Chondrocyte (in vitro differentiated cells): ENCODE measurements around the gene SPATA31D4. TPM values are rescaled to one million over a fixed set of nuclear protein-coding genes. Genes with fewer than 3 reads are reported as not detected.
"Not testable (repeated sequence)": the region's sequence is repeated elsewhere in the genome, so short reads cannot be mapped to it uniquely, and the experiment has no call there.

Experiments used
- DNase-seq: peaks from one replicate; pipeline ENCODE4 v3.0.0; 2021; ENCODE audit warnings: mixed read lengths, low spot score
- H3K27ac Mint-ChIP-seq: one replicate; pipeline ENCODE4 v1.8.0; 2021; ENCODE audit warnings: mild to moderate bottlenecking, moderate library complexity, mixed read lengths; ENCODE audit not compliant: unreplicated experiment
- H3K27me3 Mint-ChIP-seq: 2 replicates; pipeline ENCODE4 v1.8.0; 2021; ENCODE audit warnings: low read depth, mixed read lengths
- H3K36me3 Mint-ChIP-seq: 2 replicates; pipeline ENCODE4 v1.8.0; 2021; ENCODE audit warnings: low read depth, mixed read lengths
- H3K4me1 Mint-ChIP-seq: 2 replicates; pipeline ENCODE4 v1.8.0; 2021; ENCODE audit warnings: low read depth, mild to moderate bottlenecking, mixed read lengths
- H3K4me3 Mint-ChIP-seq: one replicate; pipeline ENCODE4 v1.8.0; 2021; ENCODE audit warnings: mild to moderate bottlenecking, moderate library complexity, mixed read lengths; ENCODE audit not compliant: unreplicated experiment
- H3K9me3 Mint-ChIP-seq: 2 replicates; pipeline ENCODE4 v1.8.0; 2021; ENCODE audit warnings: low read depth, mixed read lengths
- CTCF ChIP-seq: fragments of 200-600 bp; sonication (generic); IDR thresholded peaks from 2 replicates; pipeline ENCODE4 v1.5.0; 2021; ENCODE audit warnings: antibody characterized with exemption, mild to moderate bottlenecking, moderate library complexity
- long read RNA-seq: library from polyadenylated mRNA; stranded (forward); transcript quantifications from one replicate; pipeline ENCODE4 v2.0.0, GENCODE V29; 2021
- total RNA-seq: library from RNA; stranded (reverse); gene quantifications from 3 replicates; pipeline ENCODE4 v1.2.1, GENCODE V29; 2021

SPATA31D4 gene
- not detected in 3 replicates for total RNA-seq
- long read RNA-seq, result 0 reads

GRCh38 chr9:81928305-81928704 is at the start of gene SPATA31D4:
Gene SPATA31D4, plus strand, starts transcription at chr9:81928428. Its CDS starts 86 bp downstream, at chr9:81928514.
- not testable (repeated sequence) for H3K27me3 Mint-ChIP-seq, DNase-seq, H3K27ac Mint-ChIP-seq, H3K4me3 Mint-ChIP-seq, H3K4me1 Mint-ChIP-seq, H3K9me3 Mint-ChIP-seq, H3K36me3 Mint-ChIP-seq

GRCh38 chr9:81878530-81878929 is 49.7 kb upstream of the SPATA31D4 start:
- no peak for TF ChIP-seq CTCF
- Mint-ChIP-seq H3K9me3 (no peaks in the 10 kb centered on the region), H3K4me3 (no peak overlapping the region), H3K4me1 (peaks cover 11% of the 10 kb centered on the region), H3K27ac (no peak overlapping the region), H3K27me3 (no peaks in the 10 kb centered on the region), H3K36me3 (no peaks in the 10 kb centered on the region)
- DNase-seq, result no peak

- no peak for TF ChIP-seq CTCF
- H3K27me3 Mint-ChIP-seq, result no peaks in the 10 kb centered on the region
- no peak overlapping the region for H3K4me3 Mint-ChIP-seq
- no peaks in the 10 kb centered on the region for H3K9me3 Mint-ChIP-seq
- no peaks in the 10 kb centered on the region for H3K36me3 Mint-ChIP-seq
- H3K27ac Mint-ChIP-seq, result no peak overlapping the region
- no peak for DNase-seq
- peaks cover 21% of the 10 kb centered on the region for H3K4me1 Mint-ChIP-seq
Observed at GRCh38 chr9:81879501-81879916, 48.7 kb upstream of the SPATA31D4 start.

GRCh38 chr9:81885602-81886001 is 42.6 kb upstream of the SPATA31D4 start:
- no peaks in the 10 kb centered on the region for H3K36me3 Mint-ChIP-seq
- peaks cover 12% of the 10 kb centered on the region for H3K4me1 Mint-ChIP-seq
- TF ChIP-seq CTCF, result no peak
- H3K9me3 Mint-ChIP-seq, result no peaks in the 10 kb centered on the region
- no peak overlapping the region for H3K4me3 Mint-ChIP-seq
- no peak for DNase-seq
- H3K27me3 Mint-ChIP-seq, result no peaks in the 10 kb centered on the region
- no peak overlapping the region for H3K27ac Mint-ChIP-seq

GRCh38 chr9:81886665-81887064 is 41.6 kb upstream of the SPATA31D4 start:
- H3K27me3 Mint-ChIP-seq, result no peaks in the 10 kb centered on the region
- no peak for DNase-seq
- H3K9me3 Mint-ChIP-seq, result no peaks in the 10 kb centered on the region
- peaks cover 12% of the 10 kb centered on the region for H3K4me1 Mint-ChIP-seq
- no peak overlapping the region for H3K27ac Mint-ChIP-seq
- TF ChIP-seq CTCF, result no peak
- H3K36me3 Mint-ChIP-seq, result no peaks in the 10 kb centered on the region
- no peak overlapping the region for H3K4me3 Mint-ChIP-seq

- DNase-seq, result no peak
- Mint-ChIP-seq H3K9me3 (no peaks in the 10 kb centered on the region), H3K27me3 (no peaks in the 10 kb centered on the region), H3K4me3 (no peak overlapping the region), H3K27ac (no peak overlapping the region), H3K4me1 (peaks cover 4% of the 10 kb centered on the region), H3K36me3 (no peaks in the 10 kb centered on the region)
- no peak for TF ChIP-seq CTCF
Observed at GRCh38 chr9:81890104-81890503, 38.1 kb upstream of the SPATA31D4 start.
